GM23338 (cell line): ENCODE measurements around the gene EXOC2. TPM values are rescaled to one million over a fixed set of nuclear protein-coding genes. Genes with fewer than 3 reads are reported as not detected.

Source experiments
- ATAC-seq: fragments of 200-7000 bp; cut with Tn5 transposase; 3 replicates; pipeline ENCODE4 v1.9.1; 2020
- DNase-seq: peaks from one replicate; pipeline ENCODE4 v3.0.0-alpha.2; 2015; ENCODE audit warnings: low spot score
- H2AFZ ChIP-seq: fragments of 200-600 bp; sonication (generic); 2 replicates; pipeline ENCODE4 v1.8.0; 2016; ENCODE audit warnings: antibody characterized with exemption, mild to moderate bottlenecking, moderate library complexity
- H3F3A ChIP-seq: fragments of 200-600 bp; sonication (generic); replicated peaks from 2 replicates; pipeline ENCODE4 v1.8.0; 2017; ENCODE audit warnings: antibody characterized with exemption, mixed run types, low read depth
- H3K27ac ChIP-seq: fragments of 200-600 bp; sonication (generic); 2 replicates; pipeline ENCODE4 v1.6.1; 2016; ENCODE audit warnings: low read depth
- H3K27me3 ChIP-seq: fragments of 200-600 bp; sonication (generic); 2 replicates; pipeline ENCODE4 v1.8.0; 2016; ENCODE audit warnings: mild to moderate bottlenecking, mixed run types, moderate library complexity; ENCODE audit not compliant: insufficient read depth
- H3K36me3 ChIP-seq: fragments of 200-600 bp; sonication (generic); 2 replicates; pipeline ENCODE4 v1.8.0; 2016; ENCODE audit warnings: mild to moderate bottlenecking; ENCODE audit not compliant: insufficient read depth
- H3K4me1 ChIP-seq: fragments of 200-600 bp; sonication (generic); 2 replicates; pipeline ENCODE4 v1.8.0; 2016; ENCODE audit warnings: mild to moderate bottlenecking, moderate library complexity; ENCODE audit not compliant: insufficient read depth
- H3K4me2 ChIP-seq: fragments of 200-600 bp; sonication (generic); 2 replicates; pipeline ENCODE4 v1.7.1; 2017; ENCODE audit warnings: mixed run types
- H3K4me3 ChIP-seq: fragments of 200-600 bp; sonication (generic); 2 replicates; pipeline ENCODE4 v1.6.1; 2016; ENCODE audit warnings: mixed run types
- H3K79me2 ChIP-seq: fragments of 200-600 bp; sonication (generic); replicated peaks from 2 replicates; pipeline ENCODE4 v1.8.0; 2017; ENCODE audit warnings: mild to moderate bottlenecking; ENCODE audit not compliant: insufficient read depth
- H3K9me2 ChIP-seq: fragments of 200-600 bp; sonication (generic); 2 replicates; pipeline ENCODE4 v1.8.0; 2017; ENCODE audit not compliant: insufficient read depth
- H4K20me1 ChIP-seq: fragments of 200-600 bp; sonication (generic); replicated peaks from 2 replicates; pipeline ENCODE4 v1.8.0; 2017; ENCODE audit warnings: mild to moderate bottlenecking; ENCODE audit not compliant: insufficient read depth
- H3K27ac Mint-ChIP-seq: 2 replicates; pipeline ENCODE4 v1.8.0; 2020; ENCODE audit warnings: inconsistent platforms, mild to moderate bottlenecking, moderate library complexity, mixed read lengths
- H3K27me3 Mint-ChIP-seq: 3 replicates; pipeline ENCODE4 v1.8.0; 2022; ENCODE audit warnings: low read depth, mild to moderate bottlenecking, moderate library complexity, mixed read lengths, inconsistent platforms; ENCODE audit not compliant: insufficient read depth, poor library complexity
- H3K36me3 Mint-ChIP-seq: 3 replicates; pipeline ENCODE4 v1.8.0; 2021; ENCODE audit warnings: low read depth, mild to moderate bottlenecking, inconsistent platforms, moderate library complexity, mixed read lengths
- H3K4me1 Mint-ChIP-seq: 3 replicates; pipeline ENCODE4 v1.8.0; 2020; ENCODE audit warnings: mild to moderate bottlenecking, inconsistent platforms, mixed read lengths
- H3K4me3 Mint-ChIP-seq: 3 replicates; pipeline ENCODE4 v1.8.0; 2021; ENCODE audit warnings: moderate library complexity, mild to moderate bottlenecking, inconsistent platforms, mixed read lengths
- H3K9me3 Mint-ChIP-seq: 3 replicates; pipeline ENCODE4 v1.8.0; 2020; ENCODE audit warnings: moderate library complexity, mild to moderate bottlenecking, inconsistent platforms, mixed read lengths
- CREB1 ChIP-seq: fragments of 250-450 bp; sonication (Bioruptor Pico); IDR thresholded peaks from 2 replicates; pipeline ENCODE4 v1.5.0; 2020; ENCODE audit warnings: low read depth, mild to moderate bottlenecking, moderate library complexity
- EZH2 ChIP-seq: fragments of 200-600 bp; sonication (generic); IDR thresholded peaks from one replicate; pipeline ENCODE4 v1.8.0; 2017; ENCODE audit warnings: antibody characterized with exemption, mild to moderate bottlenecking, low read depth; ENCODE audit not compliant: unreplicated experiment
- EZH2phosphoT487 ChIP-seq: fragments of 200-600 bp; sonication (generic); IDR thresholded peaks from one replicate; pipeline ENCODE4 v1.8.1; 2018; ENCODE audit warnings: antibody characterized with exemption; ENCODE audit not compliant: unreplicated experiment
- JUNB ChIP-seq: IDR thresholded peaks from one replicate; pipeline ENCODE4 v1.6.1; 2016; ENCODE audit warnings: antibody characterized with exemption; ENCODE audit not compliant: unreplicated experiment
- NANOG ChIP-seq: IDR thresholded peaks from 2 replicates; pipeline ENCODE4 v1.6.1; 2016; ENCODE audit warnings: antibody characterized with exemption, borderline replicate concordance
- POLR2AphosphoS5 ChIP-seq: IDR thresholded peaks from 2 replicates; pipeline ENCODE4 v1.6.1; 2016; ENCODE audit warnings: antibody characterized with exemption, low read depth
- STAT1 ChIP-seq: IDR thresholded peaks from one replicate; pipeline ENCODE4 v1.6.1; 2016; ENCODE audit warnings: antibody characterized with exemption; ENCODE audit not compliant: unreplicated experiment
- ZNF114 ChIP-seq: fragments of 250-450 bp; sonication (Bioruptor Pico); IDR thresholded peaks from 2 replicates; pipeline ENCODE4 v1.5.0; 2020; ENCODE audit warnings: mild to moderate bottlenecking, moderate library complexity
- ZNF331 ChIP-seq: fragments of 250-450 bp; sonication (Bioruptor Pico); IDR thresholded peaks from 2 replicates; pipeline ENCODE4 v1.5.0; 2020; ENCODE audit warnings: low read depth, mild to moderate bottlenecking, moderate library complexity
- polyA plus RNA-seq: library from polyadenylated mRNA; unstranded; fragments of >200 nt; fragmentation: Nextera tagmentation; extraction: Ambion mirVana; gene quantifications from 2 replicates; pipeline ENCODE4 v1.2.1, GENCODE V29; 2016
- total RNA-seq: library from RNA; depleted of rRNA; stranded (reverse); fragments of >200 nt; shearing (Covaris generic); gene quantifications from 2 replicates; pipeline ENCODE4 v1.2.3, GENCODE V29; 2014
- TF ChIP-seq, protein P1 (sequence below): IDR thresholded peaks from 2 replicates; pipeline ENCODE4 v1.6.1; 2016; ENCODE audit warnings: antibody characterized with exemption
- TF ChIP-seq, protein P2 (sequence below), 2 experiments: fragments of 200-600 bp in 1 of 2; sonication (generic) in 1 of 2; conservative IDR thresholded peaks; 2 replicates each; pipeline versions ENCODE4 v1.5.1 to v1.6.1; 2016 to 2017; ENCODE audit warnings: antibody characterized with exemption in 2 of 2, low read depth in 2 of 2, mild to moderate bottlenecking in 2 of 2, moderate library complexity in 1 of 2
- TF ChIP-seq, protein P3 (sequence below): fragments of 250-450 bp; sonication (Bioruptor Pico); IDR thresholded peaks from 2 replicates; pipeline ENCODE4 v1.5.0; 2020; ENCODE audit warnings: mild to moderate bottlenecking, moderate library complexity
- TF ChIP-seq, protein P4 (sequence below): IDR thresholded peaks from one replicate; pipeline ENCODE4 v1.6.1; 2018; ENCODE audit warnings: antibody characterized with exemption; ENCODE audit not compliant: unreplicated experiment

Gene EXOC2
- total and polyA plus RNA-seq, 2 experiments from 2014 or later, result 28.7 to 93.6 TPM

- H3K4me2 ChIP-seq, result no peak overlapping the region
- ATAC-seq (no peak), DNase-seq (no peak)
- no peak overlapping the region for H3K4me3 ChIP-seq
- Mint-ChIP-seq H3K27me3 (no peaks in the 10 kb centered on the region), H3K27ac (no peak overlapping the region), H3K4me3 (no peak overlapping the region), H3K4me1 (no peaks in the 10 kb centered on the region), H3K36me3 (no peaks in the 10 kb centered on the region), H3K9me3 (peaks cover 7% of the 10 kb centered on the region; the same call in 1 of the 3 replicates)
- no peak overlapping the region for H3K27ac ChIP-seq
- no peak for TF ChIP-seq NANOG
- no peak for TF ChIP-seq STAT1
- TF ChIP-seq, protein P1, sequence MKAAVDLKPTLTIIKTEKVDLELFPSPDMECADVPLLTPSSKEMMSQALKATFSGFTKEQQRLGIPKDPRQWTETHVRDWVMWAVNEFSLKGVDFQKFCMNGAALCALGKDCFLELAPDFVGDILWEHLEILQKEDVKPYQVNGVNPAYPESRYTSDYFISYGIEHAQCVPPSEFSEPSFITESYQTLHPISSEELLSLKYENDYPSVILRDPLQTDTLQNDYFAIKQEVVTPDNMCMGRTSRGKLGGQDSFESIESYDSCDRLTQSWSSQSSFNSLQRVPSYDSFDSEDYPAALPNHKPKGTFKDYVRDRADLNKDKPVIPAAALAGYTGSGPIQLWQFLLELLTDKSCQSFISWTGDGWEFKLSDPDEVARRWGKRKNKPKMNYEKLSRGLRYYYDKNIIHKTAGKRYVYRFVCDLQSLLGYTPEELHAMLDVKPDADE, result no peak
- TF ChIP-seq EZH2, result no peak
- TF ChIP-seq, protein P2, sequence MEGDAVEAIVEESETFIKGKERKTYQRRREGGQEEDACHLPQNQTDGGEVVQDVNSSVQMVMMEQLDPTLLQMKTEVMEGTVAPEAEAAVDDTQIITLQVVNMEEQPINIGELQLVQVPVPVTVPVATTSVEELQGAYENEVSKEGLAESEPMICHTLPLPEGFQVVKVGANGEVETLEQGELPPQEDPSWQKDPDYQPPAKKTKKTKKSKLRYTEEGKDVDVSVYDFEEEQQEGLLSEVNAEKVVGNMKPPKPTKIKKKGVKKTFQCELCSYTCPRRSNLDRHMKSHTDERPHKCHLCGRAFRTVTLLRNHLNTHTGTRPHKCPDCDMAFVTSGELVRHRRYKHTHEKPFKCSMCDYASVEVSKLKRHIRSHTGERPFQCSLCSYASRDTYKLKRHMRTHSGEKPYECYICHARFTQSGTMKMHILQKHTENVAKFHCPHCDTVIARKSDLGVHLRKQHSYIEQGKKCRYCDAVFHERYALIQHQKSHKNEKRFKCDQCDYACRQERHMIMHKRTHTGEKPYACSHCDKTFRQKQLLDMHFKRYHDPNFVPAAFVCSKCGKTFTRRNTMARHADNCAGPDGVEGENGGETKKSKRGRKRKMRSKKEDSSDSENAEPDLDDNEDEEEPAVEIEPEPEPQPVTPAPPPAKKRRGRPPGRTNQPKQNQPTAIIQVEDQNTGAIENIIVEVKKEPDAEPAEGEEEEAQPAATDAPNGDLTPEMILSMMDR (conservative IDR thresholded peaks at IDR 0.05; ENCODE audit: low read depth in 2 of 2), result no peak
- TF ChIP-seq JUNB, result no peak
- TF ChIP-seq POLR2AphosphoS5, result no peak
- TF ChIP-seq, protein P3, sequence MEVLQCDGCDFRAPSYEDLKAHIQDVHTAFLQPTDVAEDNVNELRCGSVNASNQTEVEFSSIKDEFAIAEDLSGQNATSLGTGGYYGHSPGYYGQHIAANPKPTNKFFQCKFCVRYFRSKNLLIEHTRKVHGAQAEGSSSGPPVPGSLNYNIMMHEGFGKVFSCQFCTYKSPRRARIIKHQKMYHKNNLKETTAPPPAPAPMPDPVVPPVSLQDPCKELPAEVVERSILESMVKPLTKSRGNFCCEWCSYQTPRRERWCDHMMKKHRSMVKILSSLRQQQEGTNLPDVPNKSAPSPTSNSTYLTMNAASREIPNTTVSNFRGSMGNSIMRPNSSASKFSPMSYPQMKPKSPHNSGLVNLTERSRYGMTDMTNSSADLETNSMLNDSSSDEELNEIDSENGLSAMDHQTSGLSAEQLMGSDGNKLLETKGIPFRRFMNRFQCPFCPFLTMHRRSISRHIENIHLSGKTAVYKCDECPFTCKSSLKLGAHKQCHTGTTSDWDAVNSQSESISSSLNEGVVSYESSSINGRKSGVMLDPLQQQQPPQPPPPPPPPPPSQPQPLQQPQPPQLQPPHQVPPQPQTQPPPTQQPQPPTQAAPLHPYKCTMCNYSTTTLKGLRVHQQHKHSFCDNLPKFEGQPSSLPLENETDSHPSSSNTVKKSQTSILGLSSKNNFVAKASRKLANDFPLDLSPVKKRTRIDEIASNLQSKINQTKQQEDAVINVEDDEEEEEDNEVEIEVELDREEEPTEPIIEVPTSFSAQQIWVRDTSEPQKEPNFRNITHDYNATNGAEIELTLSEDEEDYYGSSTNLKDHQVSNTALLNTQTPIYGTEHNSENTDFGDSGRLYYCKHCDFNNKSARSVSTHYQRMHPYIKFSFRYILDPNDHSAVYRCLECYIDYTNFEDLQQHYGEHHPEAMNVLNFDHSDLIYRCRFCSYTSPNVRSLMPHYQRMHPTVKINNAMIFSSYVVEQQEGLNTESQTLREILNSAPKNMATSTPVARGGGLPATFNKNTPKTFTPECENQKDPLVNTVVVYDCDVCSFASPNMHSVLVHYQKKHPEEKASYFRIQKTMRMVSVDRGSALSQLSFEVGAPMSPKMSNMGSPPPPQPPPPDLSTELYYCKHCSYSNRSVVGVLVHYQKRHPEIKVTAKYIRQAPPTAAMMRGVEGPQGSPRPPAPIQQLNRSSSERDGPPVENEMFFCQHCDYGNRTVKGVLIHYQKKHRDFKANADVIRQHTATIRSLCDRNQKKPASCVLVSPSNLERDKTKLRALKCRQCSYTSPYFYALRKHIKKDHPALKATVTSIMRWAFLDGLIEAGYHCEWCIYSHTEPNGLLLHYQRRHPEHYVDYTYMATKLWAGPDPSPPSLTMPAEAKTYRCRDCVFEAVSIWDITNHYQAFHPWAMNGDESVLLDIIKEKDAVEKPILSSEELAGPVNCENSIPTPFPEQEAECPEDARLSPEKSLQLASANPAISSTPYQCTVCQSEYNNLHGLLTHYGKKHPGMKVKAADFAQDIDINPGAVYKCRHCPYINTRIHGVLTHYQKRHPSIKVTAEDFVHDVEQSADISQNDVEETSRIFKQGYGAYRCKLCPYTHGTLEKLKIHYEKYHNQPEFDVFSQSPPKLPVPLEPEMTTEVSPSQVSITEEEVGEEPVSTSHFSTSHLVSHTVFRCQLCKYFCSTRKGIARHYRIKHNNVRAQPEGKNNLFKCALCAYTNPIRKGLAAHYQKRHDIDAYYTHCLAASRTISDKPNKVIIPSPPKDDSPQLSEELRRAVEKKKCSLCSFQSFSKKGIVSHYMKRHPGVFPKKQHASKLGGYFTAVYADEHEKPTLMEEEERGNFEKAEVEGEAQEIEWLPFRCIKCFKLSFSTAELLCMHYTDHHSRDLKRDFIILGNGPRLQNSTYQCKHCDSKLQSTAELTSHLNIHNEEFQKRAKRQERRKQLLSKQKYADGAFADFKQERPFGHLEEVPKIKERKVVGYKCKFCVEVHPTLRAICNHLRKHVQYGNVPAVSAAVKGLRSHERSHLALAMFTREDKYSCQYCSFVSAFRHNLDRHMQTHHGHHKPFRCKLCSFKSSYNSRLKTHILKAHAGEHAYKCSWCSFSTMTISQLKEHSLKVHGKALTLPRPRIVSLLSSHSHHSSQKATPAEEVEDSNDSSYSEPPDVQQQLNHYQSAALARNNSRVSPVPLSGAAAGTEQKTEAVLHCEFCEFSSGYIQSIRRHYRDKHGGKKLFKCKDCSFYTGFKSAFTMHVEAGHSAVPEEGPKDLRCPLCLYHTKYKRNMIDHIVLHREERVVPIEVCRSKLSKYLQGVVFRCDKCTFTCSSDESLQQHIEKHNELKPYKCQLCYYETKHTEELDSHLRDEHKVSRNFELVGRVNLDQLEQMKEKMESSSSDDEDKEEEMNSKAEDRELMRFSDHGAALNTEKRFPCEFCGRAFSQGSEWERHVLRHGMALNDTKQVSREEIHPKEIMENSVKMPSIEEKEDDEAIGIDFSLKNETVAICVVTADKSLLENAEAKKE (CRISPR knock-in tag), result no peak
- no peak for TF ChIP-seq ZNF331 (CRISPR knock-in tag)
- TF ChIP-seq ZNF114 (CRISPR knock-in tag), result no peak
- no peak for TF ChIP-seq CREB1 (CRISPR knock-in tag)
- TF ChIP-seq EZH2phosphoT487, result no peak
- TF ChIP-seq, protein P4, sequence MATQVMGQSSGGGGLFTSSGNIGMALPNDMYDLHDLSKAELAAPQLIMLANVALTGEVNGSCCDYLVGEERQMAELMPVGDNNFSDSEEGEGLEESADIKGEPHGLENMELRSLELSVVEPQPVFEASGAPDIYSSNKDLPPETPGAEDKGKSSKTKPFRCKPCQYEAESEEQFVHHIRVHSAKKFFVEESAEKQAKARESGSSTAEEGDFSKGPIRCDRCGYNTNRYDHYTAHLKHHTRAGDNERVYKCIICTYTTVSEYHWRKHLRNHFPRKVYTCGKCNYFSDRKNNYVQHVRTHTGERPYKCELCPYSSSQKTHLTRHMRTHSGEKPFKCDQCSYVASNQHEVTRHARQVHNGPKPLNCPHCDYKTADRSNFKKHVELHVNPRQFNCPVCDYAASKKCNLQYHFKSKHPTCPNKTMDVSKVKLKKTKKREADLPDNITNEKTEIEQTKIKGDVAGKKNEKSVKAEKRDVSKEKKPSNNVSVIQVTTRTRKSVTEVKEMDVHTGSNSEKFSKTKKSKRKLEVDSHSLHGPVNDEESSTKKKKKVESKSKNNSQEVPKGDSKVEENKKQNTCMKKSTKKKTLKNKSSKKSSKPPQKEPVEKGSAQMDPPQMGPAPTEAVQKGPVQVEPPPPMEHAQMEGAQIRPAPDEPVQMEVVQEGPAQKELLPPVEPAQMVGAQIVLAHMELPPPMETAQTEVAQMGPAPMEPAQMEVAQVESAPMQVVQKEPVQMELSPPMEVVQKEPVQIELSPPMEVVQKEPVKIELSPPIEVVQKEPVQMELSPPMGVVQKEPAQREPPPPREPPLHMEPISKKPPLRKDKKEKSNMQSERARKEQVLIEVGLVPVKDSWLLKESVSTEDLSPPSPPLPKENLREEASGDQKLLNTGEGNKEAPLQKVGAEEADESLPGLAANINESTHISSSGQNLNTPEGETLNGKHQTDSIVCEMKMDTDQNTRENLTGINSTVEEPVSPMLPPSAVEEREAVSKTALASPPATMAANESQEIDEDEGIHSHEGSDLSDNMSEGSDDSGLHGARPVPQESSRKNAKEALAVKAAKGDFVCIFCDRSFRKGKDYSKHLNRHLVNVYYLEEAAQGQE, result no peak
- no peaks in the 10 kb centered on the region for H4K20me1 ChIP-seq
- no peaks in the 10 kb centered on the region for H3K36me3 ChIP-seq
- H3K27me3 ChIP-seq, result no peaks in the 10 kb centered on the region
- H3F3A ChIP-seq, result no peaks in the 10 kb centered on the region
- no peaks in the 10 kb centered on the region for H3K9me2 ChIP-seq
- H2AFZ ChIP-seq, result no peak overlapping the region
- no peaks in the 10 kb centered on the region for H3K4me1 ChIP-seq
- H3K79me2 ChIP-seq, result no peaks in the 10 kb centered on the region
Measured at GRCh38 chr6:439641-440167, 253.2 kb downstream of the EXOC2 start.
